Neural cell (in vitro differentiated cells): Measurements from ENCODE around the gene DOCK2. TPM values are rescaled to one million over a fixed set of nuclear protein-coding genes. Genes with fewer than 3 reads are reported as not detected.

Experiments
- H2AFZ ChIP-seq: fragments of 200-600, 300-800 bp; sonication (generic), shearing (Covaris generic); 2 replicates; pipeline ENCODE4 v1.6.0; 2014; ENCODE audit warnings: low read depth, mild to moderate bottlenecking, antibody characterized with exemption, low read length, moderate library complexity
- H3F3A ChIP-seq: fragments of 200-600 bp; shearing (Covaris generic); 2 replicates; pipeline ENCODE4 v1.6.1; 2016; ENCODE audit warnings: mild to moderate bottlenecking, moderate library complexity, mixed read lengths, antibody characterized with exemption, low read length; ENCODE audit not compliant: insufficient read depth, poor library complexity, severe bottlenecking
- H3K27ac ChIP-seq: fragments of 200-600, 300-800 bp; sonication (generic), shearing (Covaris generic); 2 replicates; pipeline ENCODE4 v1.5.1; 2014; ENCODE audit warnings: mild to moderate bottlenecking, low read length, moderate library complexity
- H3K27me3 ChIP-seq: fragments of 300-800, 200-600 bp; sonication (generic), shearing (Covaris generic); 2 replicates; pipeline ENCODE4 v1.6.0; 2014; ENCODE audit warnings: mild to moderate bottlenecking, low read depth, low read length, moderate library complexity; ENCODE audit not compliant: insufficient read depth
- H3K36me3 ChIP-seq: fragments of 300-800, 200-600 bp; sonication (generic), shearing (Covaris generic); 2 replicates; pipeline ENCODE4 v1.5.1; 2014; ENCODE audit warnings: mild to moderate bottlenecking, antibody characterized with exemption, low read length, moderate library complexity; ENCODE audit not compliant: insufficient read depth
- H3K4me2 ChIP-seq: fragments of 300-800, 200-600 bp; sonication (generic), shearing (Covaris generic); 2 replicates; pipeline ENCODE4 v1.6.0; 2014; ENCODE audit warnings: mild to moderate bottlenecking, low read length
- H3K4me3 ChIP-seq: fragments of 300-800, 200-600 bp; sonication (generic), shearing (Covaris generic); 2 replicates; pipeline ENCODE4 v1.5.1; 2014; ENCODE audit warnings: mild to moderate bottlenecking, low read length, moderate library complexity
- H3K79me2 ChIP-seq: fragments of 200-600 bp; shearing (Covaris generic); replicated peaks from 2 replicates; pipeline ENCODE4 v1.6.0; 2014; ENCODE audit warnings: mild to moderate bottlenecking, low read length, moderate library complexity; ENCODE audit not compliant: insufficient read depth
- H3K9ac ChIP-seq: fragments of 300-800, 200-600 bp; sonication (generic), shearing (Covaris generic); 2 replicates; pipeline ENCODE4 v1.6.1; 2016; ENCODE audit warnings: mild to moderate bottlenecking, low read length, mixed read lengths
- H3K9me2 ChIP-seq: fragments of 200-600 bp; shearing (Covaris generic); 2 replicates; pipeline ENCODE4 v1.6.1; 2016; ENCODE audit warnings: mild to moderate bottlenecking, low read length, mixed read lengths; ENCODE audit not compliant: insufficient read depth
- H3K9me3 ChIP-seq: fragments of 200-600, 300-800 bp; sonication (generic), shearing (Covaris generic); 2 replicates; pipeline ENCODE4 v1.6.1; 2016; ENCODE audit warnings: mild to moderate bottlenecking, mixed run types, low read length, moderate library complexity, mixed read lengths
- H4K20me1 ChIP-seq: fragments of 200-600 bp; shearing (Covaris generic); 2 replicates; pipeline ENCODE4 v1.6.1; 2016; ENCODE audit warnings: mild to moderate bottlenecking, mixed run types; ENCODE audit not compliant: insufficient read depth
- CTCF ChIP-seq: fragments of 450-650 bp; IDR thresholded peaks from 2 replicates; pipeline ENCODE4 v1.5.1; 2014; ENCODE audit warnings: antibody characterized with exemption, mild to moderate bottlenecking, moderate library complexity; ENCODE audit not compliant: poor library complexity, severe bottlenecking
- EP300 ChIP-seq: fragments of 450-650 bp; conservative IDR thresholded peaks from 2 replicates; pipeline ENCODE4 v1.6.1; 2014; ENCODE audit warnings: antibody characterized with exemption, mild to moderate bottlenecking, moderate library complexity; ENCODE audit not compliant: poor library complexity, severe bottlenecking
- EZH2 ChIP-seq: fragments of 200-600, 300-800 bp; shearing (Covaris generic), sonication (generic); IDR thresholded peaks from 2 replicates; pipeline ENCODE4 v1.6.1; 2014; ENCODE audit warnings: antibody characterized with exemption, low read length, borderline replicate concordance, mild to moderate bottlenecking; ENCODE audit not compliant: insufficient read depth, poor library complexity, severe bottlenecking
- MXI1 ChIP-seq: fragments of 450-650 bp; conservative IDR thresholded peaks from 2 replicates; pipeline ENCODE4 v1.6.1; 2014; ENCODE audit warnings: antibody characterized with exemption, mild to moderate bottlenecking; ENCODE audit not compliant: poor library complexity, severe bottlenecking
- POLR2AphosphoS5 ChIP-seq: IDR thresholded peaks from 2 replicates; pipeline ENCODE4 v1.6.1; 2012
- RAD21 ChIP-seq: fragments of 450-650 bp; conservative IDR thresholded peaks from 2 replicates; pipeline ENCODE4 v1.6.1; 2014; ENCODE audit warnings: antibody characterized with exemption, mild to moderate bottlenecking, moderate library complexity
- SMC3 ChIP-seq: fragments of 450-650 bp; conservative IDR thresholded peaks from 2 replicates; pipeline ENCODE4 v1.6.1; 2014; ENCODE audit warnings: antibody characterized with exemption, mild to moderate bottlenecking, moderate library complexity; ENCODE audit not compliant: poor library complexity
- polyA plus RNA-seq: library from polyadenylated mRNA; depleted of rRNA; stranded (reverse); fragments of >200 nt; gene quantifications from 2 replicates; pipeline ENCODE4 v1.2.3, GENCODE V29; 2014
- TF ChIP-seq, protein P1 (sequence below): IDR thresholded peaks from 2 replicates; pipeline ENCODE4 v1.6.1; 2012; ENCODE audit warnings: borderline replicate concordance

The DOCK2 gene
- polyA plus RNA-seq, 1 donor from 2014 or later = 0.15 TPM

DNA sequence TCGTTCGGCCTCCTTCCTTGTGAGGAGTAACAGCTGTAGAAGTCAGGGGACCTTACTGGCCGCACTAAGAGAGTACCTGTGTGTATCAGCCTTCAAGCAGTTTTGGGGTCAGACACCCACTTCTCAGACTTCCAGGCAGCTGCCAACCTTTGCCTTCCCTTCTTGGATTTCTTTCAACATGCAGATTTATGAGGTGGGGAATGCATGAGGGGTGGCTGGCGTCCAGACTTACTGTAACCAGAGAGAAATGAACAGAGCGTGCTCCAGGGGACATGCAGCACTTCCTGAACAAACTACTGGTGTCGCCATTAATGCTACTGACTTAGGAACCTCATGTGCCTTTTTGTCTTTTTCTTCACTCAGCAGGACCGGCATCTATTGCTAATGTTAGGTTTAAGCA, 296.5 kb downstream of the DOCK2 start:
- no peaks in the 10 kb centered on the region for H3F3A ChIP-seq
- H3K4me2 ChIP-seq = no peak overlapping the region
- TF ChIP-seq, protein P1, sequence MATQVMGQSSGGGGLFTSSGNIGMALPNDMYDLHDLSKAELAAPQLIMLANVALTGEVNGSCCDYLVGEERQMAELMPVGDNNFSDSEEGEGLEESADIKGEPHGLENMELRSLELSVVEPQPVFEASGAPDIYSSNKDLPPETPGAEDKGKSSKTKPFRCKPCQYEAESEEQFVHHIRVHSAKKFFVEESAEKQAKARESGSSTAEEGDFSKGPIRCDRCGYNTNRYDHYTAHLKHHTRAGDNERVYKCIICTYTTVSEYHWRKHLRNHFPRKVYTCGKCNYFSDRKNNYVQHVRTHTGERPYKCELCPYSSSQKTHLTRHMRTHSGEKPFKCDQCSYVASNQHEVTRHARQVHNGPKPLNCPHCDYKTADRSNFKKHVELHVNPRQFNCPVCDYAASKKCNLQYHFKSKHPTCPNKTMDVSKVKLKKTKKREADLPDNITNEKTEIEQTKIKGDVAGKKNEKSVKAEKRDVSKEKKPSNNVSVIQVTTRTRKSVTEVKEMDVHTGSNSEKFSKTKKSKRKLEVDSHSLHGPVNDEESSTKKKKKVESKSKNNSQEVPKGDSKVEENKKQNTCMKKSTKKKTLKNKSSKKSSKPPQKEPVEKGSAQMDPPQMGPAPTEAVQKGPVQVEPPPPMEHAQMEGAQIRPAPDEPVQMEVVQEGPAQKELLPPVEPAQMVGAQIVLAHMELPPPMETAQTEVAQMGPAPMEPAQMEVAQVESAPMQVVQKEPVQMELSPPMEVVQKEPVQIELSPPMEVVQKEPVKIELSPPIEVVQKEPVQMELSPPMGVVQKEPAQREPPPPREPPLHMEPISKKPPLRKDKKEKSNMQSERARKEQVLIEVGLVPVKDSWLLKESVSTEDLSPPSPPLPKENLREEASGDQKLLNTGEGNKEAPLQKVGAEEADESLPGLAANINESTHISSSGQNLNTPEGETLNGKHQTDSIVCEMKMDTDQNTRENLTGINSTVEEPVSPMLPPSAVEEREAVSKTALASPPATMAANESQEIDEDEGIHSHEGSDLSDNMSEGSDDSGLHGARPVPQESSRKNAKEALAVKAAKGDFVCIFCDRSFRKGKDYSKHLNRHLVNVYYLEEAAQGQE = no peak
- TF ChIP-seq SMC3 (no peak), EZH2 (no peak), EP300 (no peak), MXI1 (no peak), POLR2AphosphoS5 (no peak)
- H3K36me3 ChIP-seq = no peaks in the 10 kb centered on the region
- H3K9ac ChIP-seq = no peak overlapping the region
- no peaks in the 10 kb centered on the region for H3K79me2 ChIP-seq
- H3K9me2 ChIP-seq = no peaks in the 10 kb centered on the region
- no peak overlapping the region for H3K27ac ChIP-seq
- no peaks in the 10 kb centered on the region for H3K9me3 ChIP-seq
- no peaks in the 10 kb centered on the region for H4K20me1 ChIP-seq
- no peaks in the 10 kb centered on the region for H3K27me3 ChIP-seq
- H3K4me3 ChIP-seq = no peak overlapping the region
- no peak overlapping the region for H2AFZ ChIP-seq

- H3K4me2 ChIP-seq = no peak overlapping the region
- H3K27ac ChIP-seq = no peak overlapping the region
- H3K9me3 ChIP-seq = no peaks in the 10 kb centered on the region
These were observed 297.9 kb downstream of the DOCK2 start for GRCh38 chr5:169934990-169935389.

More at GRCh38 chr5:169934990-169935389, 297.9 kb downstream of the DOCK2 start:
- TF ChIP-seq CTCF (no peak), RAD21 (no peak)
- Histone ChIP-seq H3K79me2 (no peaks in the 10 kb centered on the region), H2AFZ (no peak overlapping the region), H3K27me3 (no peaks in the 10 kb centered on the region), H3F3A (no peaks in the 10 kb centered on the region), H3K9ac (no peak overlapping the region), H4K20me1 (no peaks in the 10 kb centered on the region), H3K4me3 (no peak overlapping the region), H3K36me3 (no peaks in the 10 kb centered on the region), H3K9me2 (no peaks in the 10 kb centered on the region)
